H9 (cell line): ENCODE measurements around the gene TST. TPM values are rescaled to one million over a fixed set of nuclear protein-coding genes. Genes with fewer than 3 reads are reported as not detected.
A peak's percentile ranks its signal among the peaks of the same experiment; 100 is the strongest.

Experiments
- DNase-seq: peaks from one replicate; pipeline ENCODE4 v3.0.0-alpha.2; 2017
- H2AFZ ChIP-seq: one replicate; pipeline ENCODE4 v1.6.1; 2013; ENCODE audit warnings: mild to moderate bottlenecking, low read length, control low read depth, moderate library complexity
- H2AK5ac ChIP-seq: 2 replicates; pipeline ENCODE4 v1.6.1; 2013; ENCODE audit warnings: low read length, control low read depth, mixed read lengths; ENCODE audit not compliant: insufficient read length
- H2BK120ac ChIP-seq: one replicate; pipeline ENCODE4 v1.6.1; 2013; ENCODE audit warnings: low read depth, mild to moderate bottlenecking, low read length, control low read depth, inconsistent platforms; ENCODE audit not compliant: poor library complexity, severe bottlenecking
- H2BK12ac ChIP-seq: 2 replicates; pipeline ENCODE4 v1.6.1; 2013; ENCODE audit warnings: low read length, control low read depth, mixed read lengths, low read depth; ENCODE audit not compliant: insufficient read length
- H2BK15ac ChIP-seq: 2 replicates; pipeline ENCODE4 v1.6.1; 2013; ENCODE audit warnings: low read depth, low read length, control low read depth
- H2BK20ac ChIP-seq: one replicate; pipeline ENCODE4 v1.6.1; 2013; ENCODE audit warnings: low read depth, mild to moderate bottlenecking, low read length, control low read depth, inconsistent platforms; ENCODE audit not compliant: poor library complexity, severe bottlenecking
- H2BK5ac ChIP-seq: 2 replicates; pipeline ENCODE4 v1.6.1; 2013; ENCODE audit warnings: low read length, control low read depth, mixed read lengths; ENCODE audit not compliant: insufficient read length
- H3K14ac ChIP-seq: 2 replicates; pipeline ENCODE4 v1.6.1; 2013; ENCODE audit warnings: low read length, control low read depth; ENCODE audit not compliant: insufficient read depth
- H3K18ac ChIP-seq: 2 replicates; pipeline ENCODE4 v1.6.1; 2013; ENCODE audit warnings: low read depth, mild to moderate bottlenecking, mixed read lengths, low read length, control low read depth; ENCODE audit not compliant: insufficient read length
- H3K23ac ChIP-seq: 2 replicates; pipeline ENCODE4 v1.6.1; 2013; ENCODE audit warnings: low read length, control low read depth, mixed read lengths, low read depth; ENCODE audit not compliant: insufficient read length
- H3K23me2 ChIP-seq: 2 replicates; pipeline ENCODE4 v1.6.1; 2013; ENCODE audit warnings: low read depth, mild to moderate bottlenecking, mixed read lengths, low read length, control low read depth; ENCODE audit not compliant: insufficient read length, poor library complexity, severe bottlenecking
- H3K27ac ChIP-seq: 2 replicates; pipeline ENCODE4 v1.5.1; 2013; ENCODE audit warnings: low read length, control low read depth, mixed read lengths, low read depth; ENCODE audit not compliant: insufficient read length
- H3K27me3 ChIP-seq: 2 replicates; pipeline ENCODE4 v1.6.1; 2013; ENCODE audit warnings: low read length, control low read depth, inconsistent platforms; ENCODE audit not compliant: insufficient read depth
- H3K4ac ChIP-seq: 2 replicates; pipeline ENCODE4 v1.6.1; 2013; ENCODE audit warnings: low read depth, mild to moderate bottlenecking, control low read depth, inconsistent platforms, low read length, moderate library complexity
- H3K4me1 ChIP-seq: 2 replicates; pipeline ENCODE4 v1.6.1; 2013; ENCODE audit warnings: low read length, control low read depth, inconsistent platforms; ENCODE audit not compliant: insufficient read depth
- H3K4me2 ChIP-seq: 2 replicates; pipeline ENCODE4 v1.6.1; 2013; ENCODE audit warnings: low read length, control low read depth, mixed read lengths; ENCODE audit not compliant: insufficient read length, insufficient read depth
- H3K56ac ChIP-seq: 2 replicates; pipeline ENCODE4 v1.6.1; 2013; ENCODE audit warnings: low read depth, mild to moderate bottlenecking, mixed read lengths, low read length, control low read depth; ENCODE audit not compliant: insufficient read length
- H3K79me1 ChIP-seq: 2 replicates; pipeline ENCODE4 v1.6.1; 2013; ENCODE audit warnings: low read depth, mild to moderate bottlenecking, moderate library complexity, low read length, control low read depth, inconsistent platforms; ENCODE audit not compliant: insufficient read depth, poor library complexity, severe bottlenecking
- H3K79me2 ChIP-seq: 2 replicates; pipeline ENCODE4 v1.6.1; 2013; ENCODE audit warnings: low read length, control low read depth, inconsistent platforms; ENCODE audit not compliant: insufficient read depth
- H3K9ac ChIP-seq: 2 replicates; pipeline ENCODE4 v1.6.1; 2013; ENCODE audit warnings: low read length, control low read depth, mixed read lengths; ENCODE audit not compliant: insufficient read length; ENCODE audit errors: extremely low read depth
- H3K9me3 ChIP-seq: one replicate; pipeline ENCODE4 v1.6.1; 2013; ENCODE audit warnings: low read depth, low read length, inconsistent platforms; ENCODE audit not compliant: control insufficient read depth
- H3T11ph ChIP-seq: one replicate; pipeline ENCODE4 v1.6.1; 2013; ENCODE audit warnings: mild to moderate bottlenecking, low read length, control low read depth, inconsistent platforms
- H4K20me1 ChIP-seq: one replicate; pipeline ENCODE4 v1.6.1; 2013; ENCODE audit not compliant: control insufficient read depth, insufficient read length, insufficient read depth
- H4K5ac ChIP-seq: 2 replicates; pipeline ENCODE4 v1.6.1; 2013; ENCODE audit warnings: low read depth, mild to moderate bottlenecking, mixed read lengths, low read length, control low read depth; ENCODE audit not compliant: insufficient read length
- H4K8ac ChIP-seq: replicated peaks from 2 replicates; pipeline ENCODE4 v1.6.1; 2013; ENCODE audit warnings: low read length, control low read depth, mixed read lengths, low read depth; ENCODE audit not compliant: insufficient read length
- H4K91ac ChIP-seq: 2 replicates; pipeline ENCODE4 v1.6.1; 2013; ENCODE audit warnings: low read depth, mild to moderate bottlenecking, moderate library complexity, mixed read lengths, low read length, control low read depth; ENCODE audit not compliant: insufficient read length
- H3K27ac Mint-ChIP-seq, 3 experiments: 2 replicates in 2 of 3; 3 replicates in 1 of 3; pipeline ENCODE4 v1.8.0; 2020 to 2021; ENCODE audit warnings: mixed read lengths in 3 of 3, mild to moderate bottlenecking in 1 of 3, moderate library complexity in 1 of 3
- H3K27me3 Mint-ChIP-seq: 2 replicates; pipeline ENCODE4 v1.8.0; 2021; ENCODE audit warnings: low read depth, mild to moderate bottlenecking, moderate library complexity, mixed read lengths
- H3K36me3 Mint-ChIP-seq, 3 experiments: 2 replicates in 2 of 3; 3 replicates in 1 of 3; pipeline ENCODE4 v1.8.0; 2020 to 2021; ENCODE audit warnings: low read depth in 3 of 3, mixed read lengths in 3 of 3; ENCODE audit not compliant: insufficient read depth in 1 of 3
- H3K4me1 Mint-ChIP-seq, 2 experiments: 2 replicates each; pipeline ENCODE4 v1.8.0; 2020; ENCODE audit warnings: mixed read lengths in 2 of 2
- H3K4me3 Mint-ChIP-seq, 2 experiments: 2 replicates in 1 of 2; 3 replicates in 1 of 2; pipeline ENCODE4 v1.8.0; 2020 to 2021; ENCODE audit warnings: mild to moderate bottlenecking in 2 of 2, mixed read lengths in 2 of 2, moderate library complexity in 1 of 2
- H3K9me3 Mint-ChIP-seq, 2 experiments: 2 replicates in 1 of 2; 3 replicates in 1 of 2; pipeline ENCODE4 v1.8.0; 2020; ENCODE audit warnings: mild to moderate bottlenecking in 2 of 2, mixed read lengths in 2 of 2, moderate library complexity in 1 of 2
- CTCF ChIP-seq: fragments of 200-600 bp; sonication (generic); conservative IDR thresholded peaks from 3 replicates; pipeline ENCODE4 v1.8.0; 2021; ENCODE audit warnings: antibody characterized with exemption, mild to moderate bottlenecking
- WGBS: extraction: QIAGEN DNeasy Blood & Tissue Kit; methylation state at CpG from one replicate; pipeline ENCODE4 v1.1.7; 2013; ENCODE audit warnings: missing lambda C conversion rate, low lambda C conversion rate, mixed read lengths; ENCODE audit not compliant: insufficient read length; ENCODE audit errors: extremely low coverage; 5-methylcytosine and 5-hydroxymethylcytosine counted together
- total RNA-seq: library from RNA; stranded (reverse); gene quantifications from 2 replicates; pipeline ENCODE4 v1.2.1, GENCODE V29; 2021

Gene TST
- total RNA-seq, 1 experiment from 2014 or later, result 31.9 TPM

- Mint-ChIP-seq H3K27me3 (no peaks in the 10 kb centered on the region), H3K4me3 (peak overlapping the region; percentile 26 to 67; a peak in 4 of 5 replicates), H3K9me3 (no peaks in the 10 kb centered on the region), H3K36me3 (peaks cover 14 to 36% (median 26%) of the 10 kb centered on the region in 3 experiments; a peak in 6 of 7 replicates), H3K4me1 (peaks cover 22 to 35% of the 10 kb centered on the region in 2 experiments), H3K27ac (no peak overlapping the region)
- Histone ChIP-seq H3K18ac (no peak overlapping the region), H4K91ac (no peak overlapping the region), H3K27me3 (no peaks in the 10 kb centered on the region), H4K8ac (no peak overlapping the region), H3K9me3 (no peaks in the 10 kb centered on the region), H3K27ac (no peak overlapping the region), H3K4me2 (no peak overlapping the region), H3K23ac (no peak overlapping the region), H3K4ac (no peak overlapping the region), H3K9ac (no peak overlapping the region), H3K79me1 (no peaks in the 10 kb centered on the region), H2BK12ac (no peak overlapping the region), H2BK15ac (no peak overlapping the region), H4K5ac (no peak overlapping the region), H3K14ac (no peak overlapping the region), H2BK120ac (no peak overlapping the region), H3K23me2 (peaks cover 3% of the 10 kb centered on the region), H3K79me2 (peaks cover 2% of the 10 kb centered on the region; the same call in 1 of the 2 replicates), H4K20me1 (peaks cover 2% of the 10 kb centered on the region), H3K4me1 (no peaks in the 10 kb centered on the region; the same call in 1 of the 2 replicates), H2AFZ (no peak overlapping the region), H2BK5ac (no peak overlapping the region), H2BK20ac (no peak overlapping the region), H2AK5ac (no peak overlapping the region), H3T11ph (no peak overlapping the region), H3K56ac (no peak overlapping the region)
- DNase-seq, result no peak
- WGBS, result no CpG with 5 or more reads among the region's 13 CpGs
- TF ChIP-seq CTCF, result peak; percentile 87
These were observed 2.6 kb upstream of the TST start for GRCh38 chr22:37021710-37022482.
